Activated B cell treated with CpG ODN at 0.5 μM for 24 hours (primary cell): ENCODE data around the gene TEX30. TPM values are rescaled to one million over a fixed set of nuclear protein-coding genes. Genes with fewer than 3 reads are reported as not detected.
A peak's percentile ranks its signal among the peaks of the same experiment; 100 is the strongest.

Experiments used
- ATAC-seq: fragments of 200-7000 bp; cut with Tn5 transposase; one replicate; pipeline ENCODE4 v1.10.0; 2021; ENCODE audit warnings: low read depth, mild to moderate bottlenecking, moderate library complexity
- CTCF ChIA-PET: fragments of 350-600 bp; sonication (Branson Sonifier 250); formaldehyde crosslinking; loops from one replicate; lab custom pipeline; 2021; ENCODE audit warnings: antibody characterized with exemption; lab: Charles Lee
- POLR2A ChIA-PET: fragments of 350-600 bp; sonication (Branson Sonifier 250); formaldehyde crosslinking; loops from one replicate; lab custom pipeline; 2021; ENCODE audit warnings: antibody characterized with exemption; lab: Charles Lee
- DNase-seq: peaks from one replicate; pipeline ENCODE4 v3.0.0; 2022
- H3K27ac Mint-ChIP-seq: one replicate; pipeline ENCODE4 v1.8.0; 2020; ENCODE audit warnings: mixed read lengths
- H3K27me3 Mint-ChIP-seq: one replicate; pipeline ENCODE4 v1.8.0; 2021; ENCODE audit warnings: mixed read lengths
- H3K36me3 Mint-ChIP-seq: one replicate; pipeline ENCODE4 v1.8.0; 2021; ENCODE audit warnings: low read depth, mixed read lengths
- H3K4me1 Mint-ChIP-seq: one replicate; pipeline ENCODE4 v1.8.0; 2021; ENCODE audit warnings: mixed read lengths
- H3K4me3 Mint-ChIP-seq: one replicate; pipeline ENCODE4 v1.8.0; 2020; ENCODE audit warnings: mild to moderate bottlenecking, mixed read lengths
- H3K9me3 Mint-ChIP-seq: one replicate; pipeline ENCODE4 v1.8.0; 2020; ENCODE audit warnings: mixed read lengths
- intact Hi-C: fragments of 100-400 bp; cut with micrococcal nuclease; formaldehyde crosslinking; loops from one replicate; pipeline ENCODE4 v1.15.1; 2024
- total RNA-seq: library from RNA; stranded (reverse); gene quantifications from 2 replicates; pipeline ENCODE4 v1.2.3, GENCODE V29; 2022
- TF ChIP-seq, protein P1 (sequence below): fragments of 200-600 bp; IDR thresholded peaks from one replicate; pipeline ENCODE4 v1.8.0; 2022; ENCODE audit warnings: antibody characterized with exemption, mild to moderate bottlenecking

TEX30 gene
- 5.3 and 6.2 TPM in 2 replicates for total RNA-seq

DNA sequence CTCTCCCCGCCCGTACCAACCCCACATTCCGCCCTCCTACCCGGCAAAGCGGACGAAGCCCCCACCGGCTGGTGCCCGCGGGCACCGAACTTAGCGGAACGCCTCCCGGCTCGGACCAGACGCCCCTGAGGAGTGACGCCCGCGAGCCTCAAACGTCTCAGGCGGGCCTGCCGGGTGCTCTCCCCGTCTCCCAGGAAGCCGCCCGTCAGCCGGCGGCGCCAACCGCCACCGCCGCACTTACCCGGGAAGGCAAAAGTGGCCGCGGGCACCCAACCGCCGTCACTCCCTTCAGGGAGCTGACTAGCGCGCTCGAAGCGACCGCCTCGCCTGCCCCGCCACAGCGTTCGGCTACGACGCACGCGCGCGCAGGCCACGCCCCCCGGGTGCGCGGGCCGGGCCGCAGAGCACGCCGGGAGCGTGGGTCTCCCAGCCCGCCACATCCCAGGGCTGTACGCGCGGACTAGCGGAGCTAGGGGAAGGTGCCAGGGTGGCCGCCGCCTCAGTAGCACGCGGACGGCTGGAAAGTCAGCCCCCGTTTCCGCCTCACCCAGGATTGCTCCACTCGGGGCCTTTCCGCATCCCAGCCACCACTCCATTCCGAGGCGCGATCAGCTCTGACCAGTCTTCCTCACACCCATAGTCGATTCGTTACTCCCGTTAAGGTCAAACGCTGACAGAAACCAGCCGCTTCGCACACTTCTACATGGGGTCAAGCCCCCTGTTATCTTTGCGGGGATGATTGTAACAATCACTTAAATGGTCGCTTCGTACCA is at the start of gene TEX30:
Gene TEX30, minus strand, starts transcription at position 346 of the 773 bp plus-strand sequence. CDS start 3,760 bp downstream, outside the sequence.
- Mint-ChIP-seq H3K9me3 (no peaks in the 10 kb centered on the region), H3K36me3 (peaks cover 6% of the 10 kb centered on the region), H3K4me1 (peaks cover 13% of the 10 kb centered on the region), H3K27ac (peak within 1 kb of the TSS; percentile 94), H3K27me3 (no peaks in the 10 kb centered on the region), H3K4me3 (peak within 1 kb of the TSS; percentile 95)
- ATAC-seq, result peak; percentile 95
- CTCF ChIA-PET, result interaction anchor here (0.9 to 1.6 kb wide), 3 partner anchors 27 to 194 kb away, joined by 4 to 5 read pairs (median 4); no protein-coding TSS in a partner anchor
- intact Hi-C loops, result loop anchor here (1.0 kb wide), 6 partner anchors 27 to 379 kb away; partner anchors contain the start of genes ERCC5 and TPP2
- POLR2A ChIA-PET, result interaction anchor here (1.1 to 3.4 kb wide), 9 partner anchors 16 to 182 kb away, joined by 3 to 49 read pairs (median 9); partner anchors contain the start of genes ERCC5 and TPP2
- peak; percentile 94 for DNase-seq
- TF ChIP-seq, protein P1, sequence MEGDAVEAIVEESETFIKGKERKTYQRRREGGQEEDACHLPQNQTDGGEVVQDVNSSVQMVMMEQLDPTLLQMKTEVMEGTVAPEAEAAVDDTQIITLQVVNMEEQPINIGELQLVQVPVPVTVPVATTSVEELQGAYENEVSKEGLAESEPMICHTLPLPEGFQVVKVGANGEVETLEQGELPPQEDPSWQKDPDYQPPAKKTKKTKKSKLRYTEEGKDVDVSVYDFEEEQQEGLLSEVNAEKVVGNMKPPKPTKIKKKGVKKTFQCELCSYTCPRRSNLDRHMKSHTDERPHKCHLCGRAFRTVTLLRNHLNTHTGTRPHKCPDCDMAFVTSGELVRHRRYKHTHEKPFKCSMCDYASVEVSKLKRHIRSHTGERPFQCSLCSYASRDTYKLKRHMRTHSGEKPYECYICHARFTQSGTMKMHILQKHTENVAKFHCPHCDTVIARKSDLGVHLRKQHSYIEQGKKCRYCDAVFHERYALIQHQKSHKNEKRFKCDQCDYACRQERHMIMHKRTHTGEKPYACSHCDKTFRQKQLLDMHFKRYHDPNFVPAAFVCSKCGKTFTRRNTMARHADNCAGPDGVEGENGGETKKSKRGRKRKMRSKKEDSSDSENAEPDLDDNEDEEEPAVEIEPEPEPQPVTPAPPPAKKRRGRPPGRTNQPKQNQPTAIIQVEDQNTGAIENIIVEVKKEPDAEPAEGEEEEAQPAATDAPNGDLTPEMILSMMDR, result no peak

DNA sequence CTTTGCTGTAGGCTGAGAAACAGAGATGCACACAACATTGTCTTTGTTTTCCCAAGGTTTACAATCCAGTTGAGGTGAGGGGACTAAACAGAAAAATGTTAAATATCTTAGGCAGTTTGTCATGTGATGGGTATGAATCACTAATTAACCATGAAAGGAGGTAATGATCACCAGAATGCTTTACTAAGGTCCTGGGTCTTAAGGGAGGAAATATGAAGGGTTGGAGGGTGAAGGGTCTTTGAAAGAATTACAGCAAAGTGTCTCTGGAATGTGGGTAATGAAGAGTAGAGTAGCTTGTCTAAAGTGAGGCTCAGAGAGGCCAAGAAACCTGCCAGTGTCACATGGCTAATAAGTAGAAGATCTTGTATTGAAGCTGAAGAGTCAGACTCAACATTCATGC is 44.3 kb upstream of the TEX30 start:
- no peaks in the 10 kb centered on the region for H3K9me3 Mint-ChIP-seq
- TF ChIP-seq, protein P1, result no peak
- intact Hi-C loops, result no loop called here
- no peak overlapping the region for H3K4me3 Mint-ChIP-seq
- DNase-seq (no peak), ATAC-seq (no peak)
- H3K36me3 Mint-ChIP-seq, result peaks cover 11% of the 10 kb centered on the region
- ChIA-PET CTCF (no interaction called here), POLR2A (no interaction called here)
- H3K27me3 Mint-ChIP-seq, result no peaks in the 10 kb centered on the region
- no peak overlapping the region for H3K27ac Mint-ChIP-seq
- no peaks in the 10 kb centered on the region for H3K4me1 Mint-ChIP-seq

DNA sequence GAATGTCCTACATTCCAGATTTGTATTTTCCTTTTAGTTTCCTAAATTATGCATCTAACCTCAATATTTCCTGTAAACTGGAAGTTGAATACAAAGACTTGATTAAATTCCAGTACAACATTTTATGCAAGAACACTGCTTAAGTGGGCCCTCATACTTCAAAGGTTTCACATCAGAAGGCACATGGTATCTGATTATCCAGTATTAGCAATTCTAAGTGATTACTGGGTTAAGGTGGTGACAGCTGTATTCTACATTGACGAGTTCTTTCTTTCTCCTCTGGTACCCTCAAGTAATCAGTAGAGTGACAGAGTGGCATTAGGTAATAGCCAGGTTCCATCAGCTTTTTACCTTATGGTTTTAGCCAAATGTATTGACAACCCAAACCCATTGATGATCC is 43.7 kb upstream of the TEX30 start:
- H3K4me3 Mint-ChIP-seq, result no peak overlapping the region
- ChIA-PET POLR2A (no interaction called here), CTCF (no interaction called here)
- H3K27ac Mint-ChIP-seq, result no peak overlapping the region
- H3K27me3 Mint-ChIP-seq, result no peaks in the 10 kb centered on the region
- peaks cover 13% of the 10 kb centered on the region for H3K36me3 Mint-ChIP-seq
- no peak for DNase-seq
- ATAC-seq, result no peak
- no peaks in the 10 kb centered on the region for H3K9me3 Mint-ChIP-seq
- TF ChIP-seq, protein P1, result no peak
- intact Hi-C loops, result no loop called here
- H3K4me1 Mint-ChIP-seq, result no peaks in the 10 kb centered on the region

DNA sequence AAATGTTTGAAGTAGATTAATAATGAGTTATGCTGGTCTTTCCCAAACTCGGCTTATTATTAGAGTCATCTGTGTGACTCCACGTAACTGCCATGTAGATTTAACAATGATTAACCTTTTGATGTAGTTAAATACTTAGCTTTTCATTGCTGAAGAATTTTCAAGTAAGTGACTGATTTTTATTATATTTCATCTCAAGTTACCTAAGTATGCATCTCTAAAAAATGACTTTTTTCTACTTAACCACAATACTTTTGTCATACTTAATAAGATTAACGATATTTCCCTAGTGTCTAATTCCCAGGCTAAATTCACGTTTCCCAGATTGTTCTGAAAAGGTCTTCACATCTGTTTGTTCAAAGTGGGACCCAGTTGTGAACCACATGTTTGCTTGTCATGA is 43.1 kb upstream of the TEX30 start:
- intact Hi-C loops, result no loop called here
- Mint-ChIP-seq H3K9me3 (peaks cover 5% of the 10 kb centered on the region), H3K27me3 (no peaks in the 10 kb centered on the region), H3K4me3 (no peak overlapping the region), H3K36me3 (peaks cover 18% of the 10 kb centered on the region), H3K4me1 (no peaks in the 10 kb centered on the region), H3K27ac (no peak overlapping the region)
- POLR2A ChIA-PET, result no interaction called here
- ATAC-seq (no peak), DNase-seq (no peak)
- CTCF ChIA-PET, result no interaction called here
- TF ChIP-seq, protein P1, result no peak

DNA sequence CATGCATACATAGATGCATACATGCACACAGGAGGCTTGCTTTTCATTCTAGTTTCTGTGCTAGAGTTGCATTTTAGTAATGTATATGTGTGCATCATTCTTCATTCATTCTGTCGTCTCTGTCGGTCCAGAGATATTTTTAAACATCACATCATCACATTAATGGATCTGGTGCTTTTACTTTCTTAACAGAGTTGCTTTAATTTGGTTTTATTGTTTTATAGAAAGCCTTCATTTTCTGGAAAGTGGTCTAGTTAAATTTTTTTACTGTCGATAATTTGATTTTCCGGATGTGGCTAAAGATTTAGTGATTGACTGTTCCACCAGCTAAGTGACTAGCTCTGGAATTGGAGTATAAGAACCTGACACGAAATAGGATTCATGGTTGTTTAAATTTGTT is 42.2 kb upstream of the TEX30 start:
- CTCF ChIA-PET, result no interaction called here
- no peak for DNase-seq
- Mint-ChIP-seq H3K27ac (no peak overlapping the region), H3K27me3 (no peaks in the 10 kb centered on the region), H3K9me3 (peaks cover 5% of the 10 kb centered on the region), H3K4me3 (no peak overlapping the region), H3K36me3 (peaks cover 19% of the 10 kb centered on the region), H3K4me1 (no peaks in the 10 kb centered on the region)
- TF ChIP-seq, protein P1, result no peak
- no peak for ATAC-seq
- intact Hi-C loops, result no loop called here
- POLR2A ChIA-PET, result no interaction called here
